Iris pigment epithelial cell (primary cell): ENCODE measurements around the gene FAM162A.

Experiments used
- DNase-seq: peaks from one replicate; pipeline ENCODE4 v3.0.0-alpha.2; 2011; ENCODE audit warnings: low read depth

FAM162A gene

DNA sequence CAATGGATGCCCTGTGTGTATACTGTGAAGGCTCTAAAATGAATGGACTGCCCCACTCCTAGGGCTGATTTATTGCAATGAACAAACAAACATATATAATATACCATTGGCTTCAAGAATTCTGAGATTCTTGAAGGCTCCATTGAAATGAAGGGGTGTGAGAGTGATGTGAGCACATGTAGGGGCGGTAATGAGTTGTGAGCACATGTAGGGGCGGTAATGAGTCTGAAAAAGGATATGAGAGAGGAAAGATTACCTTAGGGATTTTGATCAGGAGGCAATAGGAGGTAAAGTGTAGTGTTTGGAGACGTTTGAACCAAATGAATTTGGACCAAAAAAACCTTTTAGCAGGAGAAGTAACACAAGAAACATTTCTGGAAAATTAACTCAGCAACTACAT, 3.7 kb downstream of the FAM162A start:
- DNase-seq, result no peak

DNA sequence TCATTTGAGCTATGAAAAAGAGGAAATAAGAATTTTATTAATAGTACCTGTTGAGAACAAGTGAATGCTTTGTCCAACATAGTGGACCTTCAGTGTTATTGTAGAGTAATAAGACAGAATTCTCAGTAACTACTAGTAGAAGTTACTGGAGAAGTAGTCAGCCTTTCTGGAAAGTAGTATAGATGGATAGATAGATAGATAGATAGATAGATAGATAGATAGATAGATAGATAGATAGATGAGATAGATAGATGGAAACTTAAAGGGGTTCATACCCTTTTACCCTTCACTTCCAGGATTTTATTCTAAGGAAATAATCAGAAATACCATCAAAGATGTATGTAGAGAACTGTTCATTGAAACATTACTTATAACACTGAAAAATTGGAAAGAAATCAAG, 5.2 kb downstream of the FAM162A start:
- DNase-seq, result no peak

DNA sequence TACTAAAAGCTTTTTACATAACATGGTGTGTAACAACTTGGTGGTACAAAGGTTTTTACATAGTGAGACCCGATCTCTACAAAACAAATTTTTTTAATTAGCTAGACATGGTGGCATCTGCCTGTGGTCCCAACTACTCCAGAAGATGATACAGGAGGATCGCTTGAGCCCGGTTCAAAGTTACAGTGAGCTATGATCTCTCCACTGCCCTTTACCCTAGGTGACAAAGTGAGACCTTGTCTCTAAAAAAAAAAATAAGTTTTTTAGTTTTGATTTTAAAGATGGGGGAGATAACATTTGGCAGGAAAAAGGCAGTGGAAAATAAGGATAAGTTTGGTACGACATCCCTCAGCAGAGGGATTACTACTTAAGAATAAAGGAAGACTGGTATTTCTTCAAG, 5.9 kb downstream of the FAM162A start:
- DNase-seq, result no peak

DNA sequence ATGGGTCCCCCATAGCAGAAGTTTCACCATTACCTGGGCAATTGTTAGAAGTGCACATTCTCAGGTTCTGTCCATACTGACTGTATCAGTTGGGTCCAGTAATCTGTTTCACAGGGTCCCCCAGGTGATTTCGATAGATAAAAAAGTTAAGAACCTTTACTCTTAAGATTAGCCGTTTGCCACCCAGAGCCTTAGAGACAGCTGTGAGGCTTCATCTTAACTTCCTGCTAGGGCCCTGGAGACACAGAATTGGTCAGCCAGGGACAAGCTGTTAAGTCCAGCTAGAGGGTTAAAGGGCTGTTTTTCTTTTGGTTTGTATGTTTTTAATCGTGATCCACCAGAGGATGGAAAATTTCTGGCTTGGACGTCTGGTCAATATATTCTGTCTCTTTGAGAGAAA, 6.7 kb downstream of the FAM162A start:
- DNase-seq, result no peak

DNA sequence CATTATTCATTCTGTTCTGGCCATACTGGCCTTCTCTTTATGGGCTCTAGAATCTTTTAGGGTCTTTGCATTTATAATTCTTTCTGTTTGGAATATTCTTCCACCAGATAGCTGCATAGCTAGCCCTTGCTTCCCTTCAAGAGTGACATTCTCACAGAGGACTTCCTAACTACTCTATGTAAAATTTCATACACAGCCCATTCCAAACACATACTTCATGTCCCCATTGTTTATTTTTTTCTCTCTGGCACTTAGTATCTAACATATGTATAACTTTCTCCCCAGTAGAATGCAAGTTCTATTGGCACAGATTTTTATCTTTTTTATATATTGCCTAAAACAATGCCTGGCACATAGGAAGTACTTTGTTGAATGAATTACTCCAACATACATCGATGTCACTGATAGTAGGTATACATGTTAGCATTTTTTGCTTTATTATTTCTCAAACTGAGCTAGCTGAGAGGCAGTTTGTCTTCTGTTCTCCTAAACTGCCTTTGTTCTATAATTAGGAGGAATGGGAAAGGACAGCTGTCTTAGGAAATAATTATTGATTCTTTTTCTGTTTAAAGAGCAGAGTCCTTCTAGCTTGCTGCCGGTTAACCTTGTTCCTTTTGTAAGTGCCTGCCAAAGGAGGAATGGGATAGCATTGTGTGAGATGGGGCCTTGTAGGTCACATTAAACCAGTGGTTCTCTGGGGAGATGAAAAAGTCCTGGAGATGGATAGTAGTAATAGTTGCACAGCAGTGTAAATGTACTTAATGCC, 7.9 kb downstream of the FAM162A start:
- DNase-seq, result no peak

DNA sequence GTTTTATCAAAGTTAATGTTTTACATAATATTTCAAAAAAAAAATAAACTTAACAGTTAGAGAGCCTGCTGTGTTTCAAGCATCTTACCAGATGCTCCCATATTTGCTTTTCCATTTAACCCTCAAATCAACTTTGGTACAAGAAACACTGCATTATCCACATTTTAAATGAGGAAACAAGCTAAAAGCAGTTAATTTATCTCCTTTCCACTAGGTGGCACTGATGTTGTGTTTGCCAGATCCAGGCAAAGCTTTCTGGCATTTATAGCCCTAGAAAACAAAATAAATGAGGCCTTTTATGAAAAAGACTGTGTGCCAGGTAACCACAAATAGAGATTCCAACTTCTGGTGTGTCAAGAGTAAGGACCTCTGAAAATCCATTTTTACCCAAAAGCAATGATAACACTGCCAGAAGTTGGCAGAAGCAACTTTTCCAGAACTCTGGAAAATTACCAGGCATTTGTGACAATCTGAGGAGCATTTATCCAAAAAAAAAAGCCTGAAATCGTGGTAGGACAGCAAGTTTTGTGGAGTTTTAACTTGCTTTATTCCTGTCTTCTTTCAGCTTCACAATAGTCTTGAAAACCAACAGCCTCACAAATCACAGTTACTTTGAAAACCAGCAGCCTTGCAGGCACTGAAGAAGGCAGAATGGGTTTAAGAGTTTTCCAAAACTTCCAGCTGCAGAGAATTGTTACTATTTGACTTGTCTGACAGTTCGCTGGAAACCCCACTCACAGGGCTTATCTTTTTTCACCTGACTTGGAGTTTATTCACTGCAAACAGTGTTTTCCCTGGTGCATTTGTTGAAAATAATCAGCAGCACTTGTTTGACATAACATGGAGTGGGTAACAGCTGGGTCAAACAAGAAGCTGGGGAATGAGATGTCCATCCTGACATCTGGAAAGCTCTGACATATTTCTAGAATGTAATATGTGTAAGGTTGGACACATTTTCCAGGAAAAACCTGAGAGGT, 9.2 kb downstream of the FAM162A start:
- DNase-seq, result peak; percentile 71

DNA sequence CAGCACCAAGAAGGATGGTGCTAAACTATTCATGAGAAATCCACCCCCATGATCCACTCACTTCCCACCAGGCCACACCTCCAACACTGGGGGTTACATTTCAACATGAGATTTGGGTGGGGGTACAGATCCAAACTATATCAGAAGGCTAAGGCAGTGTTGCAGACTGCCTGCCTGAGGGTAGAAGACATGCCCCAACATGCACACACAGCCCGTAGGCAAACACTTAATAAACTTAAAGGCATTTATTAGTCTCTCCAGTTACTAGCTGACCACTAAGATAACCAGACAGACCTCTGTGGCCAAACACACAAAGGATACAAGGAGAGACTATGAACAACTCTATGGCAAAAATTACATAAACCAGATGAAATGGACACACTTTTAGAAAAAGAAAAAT, 10.2 kb downstream of the FAM162A start:
- peak; percentile 28 for DNase-seq

DNA sequence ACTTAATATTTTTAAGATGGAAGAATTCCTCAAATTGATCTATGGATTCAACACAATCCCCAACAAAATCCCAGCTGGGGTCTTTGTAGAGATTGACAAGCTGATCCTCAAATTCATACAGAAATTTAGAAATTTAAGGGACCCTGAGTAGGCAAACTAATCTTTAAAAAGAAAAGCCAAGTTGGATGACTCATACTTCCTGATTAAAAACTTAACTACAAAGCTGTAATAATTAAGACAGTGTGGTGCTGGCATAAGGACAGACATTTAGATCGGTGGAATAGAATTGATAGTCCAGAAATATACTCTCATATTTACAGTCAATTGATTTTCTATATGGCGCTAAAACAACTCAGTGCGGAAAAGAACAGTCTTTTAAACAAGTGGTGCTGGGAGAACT, 11.6 kb downstream of the FAM162A start:
- no peak for DNase-seq

DNA sequence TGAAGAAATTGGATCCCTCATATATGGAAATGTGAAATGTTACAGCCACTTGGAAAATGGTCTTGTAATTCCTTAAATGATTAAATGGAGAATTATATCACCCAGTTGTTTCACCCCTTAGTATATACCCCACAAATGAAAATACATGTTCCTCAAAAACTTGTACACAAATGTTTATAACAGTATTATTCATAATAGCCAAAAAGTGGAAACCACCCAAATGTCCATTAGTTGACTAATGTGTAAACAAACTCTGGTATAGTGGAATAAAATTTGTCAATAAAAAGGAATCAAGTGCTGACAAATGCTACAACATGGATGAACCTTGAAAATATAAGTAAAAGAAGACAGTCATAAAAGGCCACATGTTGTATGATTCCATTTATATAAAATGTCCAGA, 12.5 kb downstream of the FAM162A start:
- DNase-seq, result no peak

DNA sequence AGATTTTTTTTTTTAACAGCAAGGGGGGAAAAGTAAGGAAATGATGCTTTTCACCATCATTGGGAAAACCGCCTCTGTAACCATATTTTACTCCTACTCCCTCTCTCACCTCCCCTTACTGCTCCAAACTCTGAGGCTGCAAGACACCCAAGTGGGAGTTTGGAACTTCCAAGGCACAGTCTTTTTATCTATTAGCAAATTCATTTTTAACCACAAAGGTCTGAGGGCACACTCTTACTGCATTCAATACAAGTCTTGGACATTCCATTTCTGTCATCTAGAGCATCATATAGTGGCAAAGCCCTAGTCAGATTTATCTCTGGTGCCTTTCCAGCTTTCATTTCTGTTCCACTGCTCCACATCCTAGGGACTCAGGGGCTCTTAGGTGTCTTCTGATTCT, 13.2 kb downstream of the FAM162A start:
- DNase-seq, result peak; percentile 62

DNA sequence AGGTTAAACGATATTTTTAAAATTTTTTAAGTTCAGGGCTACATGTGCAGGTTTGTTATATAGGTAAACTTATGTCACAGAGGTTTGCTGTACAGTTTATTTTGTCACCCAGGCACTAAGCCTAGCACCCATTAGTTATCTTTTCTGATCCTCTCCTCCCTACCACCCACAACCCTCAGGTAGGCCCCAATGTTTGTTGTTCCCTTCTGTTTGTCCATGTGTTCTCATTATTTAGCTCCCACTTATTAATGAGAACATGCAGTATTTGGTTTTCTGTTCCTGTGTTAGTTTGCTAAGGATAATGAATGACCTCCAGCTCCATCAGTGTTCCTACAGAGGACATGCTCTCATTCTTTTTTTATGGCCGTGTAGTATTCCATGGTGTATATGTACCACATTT, 14.9 kb downstream of the FAM162A start:
- no peak for DNase-seq

DNA sequence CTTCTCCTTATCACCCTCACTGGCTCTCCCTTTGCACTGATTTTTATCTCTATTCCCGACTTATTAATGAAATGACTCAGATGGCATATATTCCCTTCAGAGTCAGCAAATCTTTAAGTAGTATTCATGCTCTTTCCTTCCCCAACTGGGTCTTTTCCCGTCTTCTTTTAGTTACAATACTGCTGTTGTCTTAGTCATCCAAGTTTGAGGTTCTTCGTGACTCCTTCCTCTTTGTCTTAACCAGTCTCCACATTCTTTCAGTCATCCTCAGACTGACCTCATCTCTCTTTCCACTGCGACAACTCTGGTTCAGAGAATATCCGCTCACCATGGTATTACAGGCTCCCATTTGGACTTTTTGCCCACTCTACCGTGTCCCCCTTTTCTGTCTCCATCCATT, 19.5 kb downstream of the FAM162A start:
- DNase-seq, result peak; percentile 60

DNA sequence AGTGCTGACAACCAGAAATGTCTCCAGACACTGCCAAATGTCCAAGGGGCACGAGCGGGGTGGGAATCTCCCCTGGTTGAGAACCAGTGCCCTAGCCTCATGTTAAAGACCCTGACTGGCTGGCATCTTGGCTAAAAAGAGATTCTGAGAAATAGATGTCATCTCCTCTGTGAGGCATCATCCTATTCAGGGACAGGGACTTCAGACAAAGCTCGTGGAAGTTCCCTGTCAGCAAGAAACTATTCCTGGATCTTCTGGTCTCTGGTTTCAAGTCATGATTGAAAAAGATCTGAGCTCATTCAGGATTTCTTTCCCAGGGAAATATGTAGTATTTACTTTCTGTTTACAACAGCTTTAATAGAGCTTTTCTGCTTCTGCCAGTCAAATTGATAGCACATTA, 21.0 kb downstream of the FAM162A start:
- DNase-seq, result no peak

DNA sequence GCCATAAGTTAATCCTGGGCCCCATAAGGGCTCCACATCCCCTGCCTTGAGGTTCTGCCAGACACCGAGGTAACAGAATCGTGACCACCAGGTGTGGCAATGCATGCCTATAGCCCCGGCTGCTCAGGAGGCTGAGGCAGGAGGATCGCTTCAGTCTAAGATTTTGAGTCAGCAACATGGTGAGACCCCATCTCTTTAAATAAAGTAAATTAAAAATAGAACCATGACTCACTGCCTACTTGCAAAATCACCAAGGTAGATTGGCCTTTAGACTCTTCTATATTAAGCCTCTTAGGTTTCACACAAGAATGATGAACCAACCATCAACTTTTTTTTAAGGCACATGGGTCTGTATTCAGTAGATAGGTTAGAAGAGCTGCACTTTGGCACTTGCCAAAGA, 22.2 kb downstream of the FAM162A start:
- no peak for DNase-seq

DNA sequence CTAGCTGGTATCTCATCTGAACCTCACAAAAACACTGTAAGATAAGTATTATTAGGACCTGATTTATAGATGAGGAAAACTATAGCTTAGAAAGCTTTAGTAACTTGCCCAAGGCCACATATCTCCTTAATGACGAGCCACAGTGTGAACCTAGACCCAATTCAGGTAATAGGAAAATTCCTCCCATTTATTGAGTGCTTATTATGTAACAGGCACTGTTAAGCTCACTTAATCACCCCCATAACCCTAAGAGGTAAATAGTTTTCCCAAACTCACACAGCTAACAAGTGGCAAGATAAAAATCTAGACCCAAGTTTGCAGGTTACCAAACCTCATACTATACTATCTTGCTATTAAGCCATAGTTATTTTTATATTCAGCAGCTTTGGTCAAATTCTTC, 24.0 kb downstream of the FAM162A start:
- no peak for DNase-seq

DNA sequence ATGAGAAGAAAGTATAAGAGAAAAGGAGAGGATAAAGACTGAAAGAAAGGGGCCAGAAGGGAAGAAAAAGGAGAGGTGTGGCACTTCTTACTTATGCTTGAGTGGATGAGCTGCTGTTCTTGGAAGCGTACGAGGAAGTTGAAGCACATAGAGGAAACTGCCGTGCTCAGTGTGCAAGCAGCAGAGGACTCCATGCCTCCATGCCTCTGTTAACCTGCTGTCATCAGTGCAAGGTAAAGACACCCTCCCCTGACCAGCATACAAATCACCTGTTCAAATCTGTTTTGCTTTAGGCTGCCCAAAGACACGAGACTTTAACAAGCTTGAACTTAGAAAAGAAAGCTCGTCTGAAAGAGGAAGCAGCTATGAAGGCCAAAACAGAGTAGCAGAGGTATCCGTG, 25.5 kb downstream of the FAM162A start:
- DNase-seq, result no peak

DNA sequence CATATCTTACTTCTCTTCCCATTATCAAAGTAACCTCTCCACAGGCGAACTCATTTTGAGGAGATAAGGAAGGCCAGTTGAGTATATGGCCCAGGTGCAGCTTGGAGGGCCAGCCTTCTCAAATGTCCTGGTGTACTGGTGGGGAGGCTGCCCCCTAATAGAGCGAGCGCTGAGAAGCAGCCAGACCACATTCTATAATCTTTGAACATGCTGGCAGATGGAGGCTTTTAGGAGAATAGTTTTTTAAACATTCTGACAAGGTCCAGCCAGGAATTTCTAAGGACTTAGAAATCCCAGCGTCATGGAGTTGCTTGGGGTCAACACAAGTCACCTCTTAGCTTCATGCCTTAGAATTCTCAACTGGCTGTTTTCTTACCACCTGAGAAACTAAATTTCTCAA, 26.1 kb downstream of the FAM162A start:
- no peak for DNase-seq

DNA sequence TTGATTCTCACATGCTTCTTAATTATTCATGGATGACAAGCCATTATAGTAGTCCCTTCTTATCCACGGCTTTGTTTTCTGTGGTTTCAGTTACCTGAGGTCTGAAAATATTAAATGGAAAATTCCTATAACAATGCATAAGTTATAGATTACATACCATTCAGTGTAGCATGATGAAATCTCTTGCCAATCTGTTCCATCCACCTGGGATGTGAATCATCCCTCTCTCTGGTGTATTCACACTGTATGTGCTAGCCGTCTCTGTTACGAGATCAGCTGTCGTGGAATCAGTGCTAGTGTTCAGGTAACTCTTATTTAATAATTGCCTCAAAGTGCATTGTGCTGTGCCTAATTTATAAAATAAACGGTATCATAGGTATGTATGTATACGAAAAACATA, 26.7 kb downstream of the FAM162A start:
- no peak for DNase-seq

DNA sequence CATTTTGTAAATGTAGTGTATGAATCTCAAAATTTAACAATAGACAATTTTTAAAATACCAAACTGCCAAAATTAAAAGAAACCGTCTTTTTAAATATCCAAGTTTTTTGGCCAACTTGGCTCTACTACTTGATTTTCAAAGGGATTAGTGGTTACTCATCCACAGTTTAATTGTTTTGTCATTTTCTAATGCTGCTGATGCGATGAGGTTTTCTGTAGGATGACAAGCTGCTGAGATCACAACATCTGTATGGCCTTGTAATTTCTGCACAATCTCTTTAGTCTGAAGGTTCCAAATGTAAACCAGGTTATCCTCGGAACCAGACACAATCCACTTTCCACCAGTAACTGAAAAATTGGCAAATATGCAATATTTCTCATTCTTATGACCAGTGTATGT, 30.4 kb downstream of the FAM162A start:
- no peak for DNase-seq

DNA sequence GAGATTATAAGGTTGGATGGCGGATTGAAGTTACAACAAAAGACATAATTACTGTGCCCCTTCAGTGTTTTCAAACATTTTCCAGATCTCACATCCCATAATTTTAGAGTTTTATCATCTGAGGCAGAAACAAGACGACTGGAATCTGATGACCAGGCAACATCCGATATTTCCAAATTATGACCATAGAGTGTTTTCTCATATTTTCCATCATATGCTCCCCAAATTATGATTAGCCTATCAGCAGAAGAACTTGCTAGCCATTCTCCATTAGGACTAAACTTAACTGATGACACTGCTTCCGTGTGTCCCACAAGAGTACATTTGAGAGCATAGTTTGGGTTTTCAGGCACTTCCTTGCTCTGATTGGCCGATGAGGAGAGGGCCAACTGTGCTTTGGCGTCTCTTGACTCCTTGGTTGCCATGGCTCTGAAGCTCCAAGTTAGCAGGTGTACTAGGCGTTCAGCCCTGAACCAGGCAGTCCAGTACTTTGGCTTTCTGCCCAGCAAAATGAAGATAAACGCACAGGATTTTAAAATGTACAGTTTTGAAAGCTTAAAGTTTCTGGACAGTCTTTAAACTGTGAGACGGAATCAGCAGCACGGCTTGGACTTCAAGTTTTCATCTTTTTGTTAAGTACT, 31.2 kb downstream of the FAM162A start:
- DNase-seq, result peak; percentile 69

DNA sequence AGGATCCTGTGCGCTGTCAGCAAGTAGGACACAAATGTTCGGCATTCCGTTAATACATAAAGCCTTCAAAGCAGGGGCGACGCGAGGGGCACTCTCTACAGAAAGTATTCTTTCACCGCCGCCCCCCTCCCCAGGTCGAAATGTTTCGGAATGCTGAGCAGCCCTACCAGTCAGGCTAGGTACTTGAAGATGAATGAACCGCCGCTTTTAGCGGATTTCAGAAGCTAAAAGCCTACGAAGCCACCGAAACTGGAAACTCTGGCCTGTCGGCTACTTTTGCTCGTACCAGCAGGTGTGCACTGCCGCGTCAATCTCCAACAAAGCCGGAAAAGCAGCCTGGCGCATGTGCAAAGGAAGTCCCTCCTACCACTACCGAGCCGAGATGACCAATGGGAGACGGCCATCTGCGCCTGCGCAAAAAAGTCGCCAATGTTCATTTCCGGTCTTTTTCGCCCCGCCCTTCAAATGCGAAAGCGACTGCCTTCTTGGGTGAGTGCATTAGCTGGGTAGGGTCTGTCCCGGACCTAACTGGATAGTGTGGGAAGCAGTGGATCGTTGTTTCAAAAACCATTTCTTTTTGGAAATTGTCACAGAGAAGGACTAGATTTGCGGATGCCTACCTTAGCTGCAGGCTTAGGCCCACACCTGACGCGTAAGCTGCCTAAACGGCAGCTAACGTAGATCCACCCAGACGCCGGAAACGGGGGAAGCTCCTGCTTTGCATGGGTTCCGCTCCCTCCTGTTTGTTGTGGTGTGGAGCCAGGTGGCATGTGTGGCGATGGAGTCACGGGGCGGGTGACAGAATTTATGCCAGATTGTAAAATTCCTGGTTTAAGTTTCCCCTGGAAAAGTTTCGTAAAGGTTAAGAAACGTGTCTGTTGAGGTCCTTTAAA, 32.0 kb downstream of the FAM162A start, which contains the start of gene WDR5B:
TSS of gene WDR5B (minus strand) at position 301 of the 893 bp plus-strand sequence. CDS start 534 bp downstream, outside the sequence.
- DNase-seq, result peak; percentile 96

DNA sequence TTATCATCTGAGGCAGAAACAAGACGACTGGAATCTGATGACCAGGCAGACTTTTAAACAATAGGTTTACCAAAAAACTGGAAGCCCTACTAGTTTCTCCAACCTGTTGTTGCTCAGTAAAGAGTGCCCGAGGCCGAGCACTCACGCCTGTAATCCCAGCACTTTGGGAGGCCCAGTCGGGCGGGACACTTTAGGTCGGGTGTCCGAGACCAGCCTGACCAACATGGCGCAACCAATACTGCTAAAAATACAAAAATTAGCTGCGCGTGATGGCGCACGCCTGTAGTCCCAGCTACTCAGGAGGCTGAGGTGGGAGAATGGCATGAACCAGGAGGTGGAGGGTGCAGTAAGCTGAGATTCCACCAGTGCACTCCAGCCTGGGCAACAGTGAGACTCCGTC, 33.0 kb downstream of the FAM162A start:
- DNase-seq, result peak; percentile 15
